ENCODE results near the gene COL4A1. TPM values are rescaled to one million over a fixed set of nuclear protein-coding genes. Genes with fewer than 3 reads are reported as not detected.
A peak's percentile ranks its signal among the peaks of the same experiment; 100 is the strongest.

The COL4A1 gene
- total RNA-seq, 1 experiment from 2014 or later = 4.8 TPM

GRCh38 chr13:110109910-110110309, 197.0 kb downstream of the COL4A1 start:
- H3K9me3 Mint-ChIP-seq (ENCODE audit: unreplicated experiment) = no peaks in the 10 kb centered on the region
- Histone ChIP-seq H3K4me1 (no peaks in the 10 kb centered on the region), H3K36me3 (ENCODE audit: control insufficient read depth, insufficient read depth, low read length) (no peaks in the 10 kb centered on the region), H3K9me3 (no peaks in the 10 kb centered on the region), H3K27me3 (replicated peaks; ENCODE audit: control insufficient read depth, insufficient read depth, low read length) (no peaks in the 10 kb centered on the region), H3K4me3 (ENCODE audit: low read depth, low read length) (no peak overlapping the region)
- H3K27me3 Mint-ChIP-seq (ENCODE audit: insufficient read depth, unreplicated experiment) = no peaks in the 10 kb centered on the region
- intact Hi-C loops (cut with micrococcal nuclease; ENCODE audit: unreplicated experiment) = loop anchor here (1.0 to 5.0 kb wide), 6 partner anchors 179 to 1193 kb away; no protein-coding TSS in a partner anchor
- H3K4me3 Mint-ChIP-seq (ENCODE audit: unreplicated experiment) = no peak overlapping the region
- no peak for DNase-seq
- no peak for TF ChIP-seq CTCF (IDR thresholded peaks at IDR 0.05; ENCODE audit: insufficient read depth in 1 of 2, low read depth in 1 of 2, low read length in 1 of 2, severe bottlenecking in 1 of 2, unreplicated experiment in 1 of 2)
- no peak overlapping the region for H3K27ac Mint-ChIP-seq (ENCODE audit: unreplicated experiment)
- BruUV-seq (replicated peaks) = no TSS peak
- H3K4me1 Mint-ChIP-seq (ENCODE audit: low read depth, unreplicated experiment) = peaks cover 13% of the 10 kb centered on the region
- H3K36me3 Mint-ChIP-seq (ENCODE audit: insufficient read depth, unreplicated experiment) = no peaks in the 10 kb centered on the region
- ChIA-PET POLR2A (no interaction called here), CTCF (no interaction called here)

GRCh38 chr13:110109140-110109783, 197.7 kb downstream of the COL4A1 start:
- no peaks in the 10 kb centered on the region for H3K36me3 Mint-ChIP-seq (ENCODE audit: insufficient read depth, unreplicated experiment)
- Histone ChIP-seq H3K36me3 (ENCODE audit: control insufficient read depth, insufficient read depth, low read length) (no peaks in the 10 kb centered on the region), H3K4me3 (ENCODE audit: low read depth, low read length) (no peak overlapping the region), H3K9me3 (no peaks in the 10 kb centered on the region), H3K27me3 (replicated peaks; ENCODE audit: control insufficient read depth, insufficient read depth, low read length) (no peaks in the 10 kb centered on the region), H3K4me1 (no peaks in the 10 kb centered on the region)
- POLR2A ChIA-PET = no interaction called here
- no peaks in the 10 kb centered on the region for H3K27me3 Mint-ChIP-seq (ENCODE audit: insufficient read depth, unreplicated experiment)
- BruUV-seq (replicated peaks) = no TSS peak
- intact Hi-C loops (cut with micrococcal nuclease; ENCODE audit: unreplicated experiment) = loop anchor here (1.0 to 5.0 kb wide), 6 partner anchors 178 to 1192 kb away; no protein-coding TSS in a partner anchor
- no peak for DNase-seq
- H3K4me1 Mint-ChIP-seq (ENCODE audit: low read depth, unreplicated experiment) = peaks cover 6% of the 10 kb centered on the region
- TF ChIP-seq CTCF (IDR thresholded peaks at IDR 0.05; ENCODE audit: insufficient read depth in 1 of 2, low read depth in 1 of 2, low read length in 1 of 2, severe bottlenecking in 1 of 2, unreplicated experiment in 1 of 2) = no peak
- no peaks in the 10 kb centered on the region for H3K9me3 Mint-ChIP-seq (ENCODE audit: unreplicated experiment)
- CTCF ChIA-PET = no interaction called here
- H3K4me3 Mint-ChIP-seq (ENCODE audit: unreplicated experiment) = no peak overlapping the region
- no peak overlapping the region for H3K27ac Mint-ChIP-seq (ENCODE audit: unreplicated experiment)

- Histone ChIP-seq H3K4me1 (no peaks in the 10 kb centered on the region), H3K27me3 (replicated peaks; ENCODE audit: control insufficient read depth, insufficient read depth, low read length) (no peaks in the 10 kb centered on the region), H3K4me3 (ENCODE audit: low read depth, low read length) (no peak overlapping the region), H3K36me3 (ENCODE audit: control insufficient read depth, insufficient read depth, low read length) (no peaks in the 10 kb centered on the region), H3K9me3 (no peaks in the 10 kb centered on the region)
- peak; percentile 82 to 84 for DNase-seq
- intact Hi-C loops (cut with micrococcal nuclease; ENCODE audit: unreplicated experiment) = loop anchor here (1.0 to 5.0 kb wide), 6 partner anchors 177 to 1191 kb away; no protein-coding TSS in a partner anchor
- BruUV-seq (replicated peaks) = no TSS peak
- Mint-ChIP-seq H3K9me3 (ENCODE audit: unreplicated experiment) (no peaks in the 10 kb centered on the region), H3K36me3 (ENCODE audit: insufficient read depth, unreplicated experiment) (no peaks in the 10 kb centered on the region), H3K27ac (ENCODE audit: unreplicated experiment) (no peak overlapping the region), H3K4me3 (ENCODE audit: unreplicated experiment) (no peak overlapping the region), H3K27me3 (ENCODE audit: insufficient read depth, unreplicated experiment) (no peaks in the 10 kb centered on the region), H3K4me1 (ENCODE audit: low read depth, unreplicated experiment) (peaks cover 6% of the 10 kb centered on the region)
- ChIA-PET POLR2A (no interaction called here), CTCF (no interaction called here)
- TF ChIP-seq CTCF (IDR thresholded peaks at IDR 0.05; ENCODE audit: insufficient read depth in 1 of 2, low read depth in 1 of 2, low read length in 1 of 2, severe bottlenecking in 1 of 2, unreplicated experiment in 1 of 2) = peak; percentile 73 to 80
Observed at GRCh38 chr13:110108348-110109139, 198.4 kb downstream of the COL4A1 start.
